ENCODE measurements around the gene ARPC5L.

The ARPC5L gene

GRCh38 chr9:124820698-124821623, 41.0 kb upstream of the ARPC5L start:
- Histone ChIP-seq H3K27me3 (ENCODE audit: control insufficient read depth in 1 of 2, insufficient read depth in 1 of 2, low read length in 2 of 2) (no peaks in the 10 kb centered on the region), H3K23ac (ENCODE audit: low read length in 2 of 2) (no peak overlapping the region), H3K9ac (ENCODE audit: low read length) (no peak overlapping the region), H2AK5ac (ENCODE audit: low read length, severe bottlenecking) (no peak overlapping the region), H2BK5ac (ENCODE audit: low read depth, low read length, poor library complexity, severe bottlenecking) (no peak overlapping the region), H3K27ac (ENCODE audit: low read length, poor library complexity, severe bottlenecking) (no peak overlapping the region), H3K36me3 (ENCODE audit: control insufficient read depth in 1 of 2, insufficient read depth in 2 of 2, low read depth in 1 of 2, low read length in 2 of 2) (no peaks in the 10 kb centered on the region), H3K9me3 (ENCODE audit: control insufficient read depth, low read length) (no peaks in the 10 kb centered on the region), H3K14ac (ENCODE audit: low read length in 2 of 2) (no peak overlapping the region), H3K4ac (ENCODE audit: low read depth in 1 of 2, low read length in 2 of 2) (no peak overlapping the region), H4K91ac (ENCODE audit: low read length) (no peak overlapping the region), H4K8ac (ENCODE audit: low read length) (no peak overlapping the region), H2AFZ (ENCODE audit: low read depth, low read length) (no peak overlapping the region), H3K18ac (ENCODE audit: low read depth in 1 of 2, low read length in 2 of 2) (no peak overlapping the region), H3K4me3 (ENCODE audit: insufficient read depth in 1 of 2, low read depth in 1 of 2, low read length in 2 of 2) (no peak overlapping the region), H3K4me1 (ENCODE audit: control insufficient read depth, insufficient read depth, low read depth, low read length) (peaks cover 9% of the 10 kb centered on the region), H3K79me1 (replicated peaks; ENCODE audit: low read length, poor library complexity, severe bottlenecking) (no peaks in the 10 kb centered on the region), H2BK15ac (ENCODE audit: low read depth, poor library complexity, severe bottlenecking) (no peak overlapping the region), H2BK12ac (ENCODE audit: low read length in 2 of 2) (no peak overlapping the region), H2BK120ac (ENCODE audit: low read depth, low read length) (no peak overlapping the region), H3K4me2 (ENCODE audit: low read length, poor library complexity, severe bottlenecking) (no peak overlapping the region)
- 86% methylated on average over 11 of the region's 12 CpGs for WGBS
- no peak for DNase-seq

- H2AFZ ChIP-seq (ENCODE audit: low read depth, low read length) = no peak overlapping the region
- no peak overlapping the region for H3K27ac ChIP-seq (ENCODE audit: low read length, poor library complexity, severe bottlenecking)
- H3K9me3 ChIP-seq (ENCODE audit: control insufficient read depth, low read length) = no peaks in the 10 kb centered on the region
- H3K79me1 ChIP-seq (replicated peaks; ENCODE audit: low read length, poor library complexity, severe bottlenecking) = no peaks in the 10 kb centered on the region
- WGBS = 76% methylated on average over 1 of the region's 2 CpGs
- H3K36me3 ChIP-seq (ENCODE audit: control insufficient read depth in 1 of 2, insufficient read depth in 2 of 2, low read depth in 1 of 2, low read length in 2 of 2) = no peaks in the 10 kb centered on the region
- no peaks in the 10 kb centered on the region for H3K27me3 ChIP-seq (ENCODE audit: control insufficient read depth in 1 of 2, insufficient read depth in 1 of 2, low read length in 2 of 2)
- H3K4me2 ChIP-seq (ENCODE audit: low read length, poor library complexity, severe bottlenecking) = no peak overlapping the region
- no peak for DNase-seq
- no peak overlapping the region for H3K23ac ChIP-seq (ENCODE audit: low read length in 2 of 2)
- no peak overlapping the region for H2BK15ac ChIP-seq (ENCODE audit: low read depth, poor library complexity, severe bottlenecking)
- no peak overlapping the region for H2BK12ac ChIP-seq (ENCODE audit: low read length in 2 of 2)
- no peak overlapping the region for H3K14ac ChIP-seq (ENCODE audit: low read length in 2 of 2)
- H2AK5ac ChIP-seq (ENCODE audit: low read length, severe bottlenecking) = no peak overlapping the region
- H3K9ac ChIP-seq (ENCODE audit: low read length) = peak overlapping the region; percentile 1
- H2BK5ac ChIP-seq (ENCODE audit: low read depth, low read length, poor library complexity, severe bottlenecking) = no peak overlapping the region
- peaks cover 9% of the 10 kb centered on the region for H3K4me1 ChIP-seq (ENCODE audit: control insufficient read depth, insufficient read depth, low read depth, low read length)
- no peak overlapping the region for H3K18ac ChIP-seq (ENCODE audit: low read depth in 1 of 2, low read length in 2 of 2)
- no peak overlapping the region for H2BK120ac ChIP-seq (ENCODE audit: low read depth, low read length)
- H3K4ac ChIP-seq (ENCODE audit: low read depth in 1 of 2, low read length in 2 of 2) = no peak overlapping the region
- no peak overlapping the region for H4K91ac ChIP-seq (ENCODE audit: low read length)
- no peak overlapping the region for H4K8ac ChIP-seq (ENCODE audit: low read length)
- no peak overlapping the region for H3K4me3 ChIP-seq (ENCODE audit: insufficient read depth in 1 of 2, low read depth in 1 of 2, low read length in 2 of 2)
Measured at GRCh38 chr9:124828489-124829333, 33.2 kb upstream of the ARPC5L start.

- peak overlapping the region; percentile 1 for H3K9ac ChIP-seq (ENCODE audit: low read length)
- H4K91ac ChIP-seq (ENCODE audit: low read length) = no peak overlapping the region
- H3K4me1 ChIP-seq (ENCODE audit: control insufficient read depth, insufficient read depth, low read depth, low read length) = peaks cover 10% of the 10 kb centered on the region
- no peak overlapping the region for H3K14ac ChIP-seq (ENCODE audit: low read length in 2 of 2)
- H3K4me2 ChIP-seq (ENCODE audit: low read length, poor library complexity, severe bottlenecking) = no peak overlapping the region
- H3K18ac ChIP-seq (ENCODE audit: low read depth in 1 of 2, low read length in 2 of 2) = no peak overlapping the region
- no peak overlapping the region for H2BK120ac ChIP-seq (ENCODE audit: low read depth, low read length)
- no peak overlapping the region for H2BK5ac ChIP-seq (ENCODE audit: low read depth, low read length, poor library complexity, severe bottlenecking)
- no peak overlapping the region for H4K8ac ChIP-seq (ENCODE audit: low read length)
- H3K9me3 ChIP-seq (ENCODE audit: control insufficient read depth, low read length) = no peaks in the 10 kb centered on the region
- no peak overlapping the region for H3K27ac ChIP-seq (ENCODE audit: low read length, poor library complexity, severe bottlenecking)
- no peak overlapping the region for H3K4ac ChIP-seq (ENCODE audit: low read depth in 1 of 2, low read length in 2 of 2)
- H3K79me1 ChIP-seq (replicated peaks; ENCODE audit: low read length, poor library complexity, severe bottlenecking) = no peaks in the 10 kb centered on the region
- WGBS = 46% methylated on average over 5 of the region's 5 CpGs
- H2AFZ ChIP-seq (ENCODE audit: low read depth, low read length) = no peak overlapping the region
- no peak overlapping the region for H3K23ac ChIP-seq (ENCODE audit: low read length in 2 of 2)
- no peak overlapping the region for H2AK5ac ChIP-seq (ENCODE audit: low read length, severe bottlenecking)
- no peak overlapping the region for H2BK15ac ChIP-seq (ENCODE audit: low read depth, poor library complexity, severe bottlenecking)
- H2BK12ac ChIP-seq (ENCODE audit: low read length in 2 of 2) = no peak overlapping the region
- H3K27me3 ChIP-seq (ENCODE audit: control insufficient read depth in 1 of 2, insufficient read depth in 1 of 2, low read length in 2 of 2) = no peaks in the 10 kb centered on the region
- DNase-seq = no peak
- H3K36me3 ChIP-seq (ENCODE audit: control insufficient read depth in 1 of 2, insufficient read depth in 2 of 2, low read depth in 1 of 2, low read length in 2 of 2) = no peaks in the 10 kb centered on the region
- H3K4me3 ChIP-seq (ENCODE audit: insufficient read depth in 1 of 2, low read depth in 1 of 2, low read length in 2 of 2) = no peak overlapping the region
Measured at GRCh38 chr9:124829334-124829669, 32.6 kb upstream of the ARPC5L start.

GRCh38 chr9:124830593-124830992, 31.3 kb upstream of the ARPC5L start:
- 68% methylated on average over 4 of the region's 4 CpGs for WGBS
- Histone ChIP-seq H3K9ac (ENCODE audit: low read length) (no peak overlapping the region), H2AK5ac (ENCODE audit: low read length, severe bottlenecking) (no peak overlapping the region)

More at GRCh38 chr9:124830593-124830992, 31.3 kb upstream of the ARPC5L start:
- Histone ChIP-seq H3K36me3 (ENCODE audit: control insufficient read depth in 1 of 2, insufficient read depth in 2 of 2, low read depth in 1 of 2, low read length in 2 of 2) (no peaks in the 10 kb centered on the region), H3K27ac (ENCODE audit: low read length, poor library complexity, severe bottlenecking) (no peak overlapping the region), H3K18ac (ENCODE audit: low read depth in 1 of 2, low read length in 2 of 2) (no peak overlapping the region), H2BK15ac (ENCODE audit: low read depth, poor library complexity, severe bottlenecking) (no peak overlapping the region), H2AFZ (ENCODE audit: low read depth, low read length) (no peak overlapping the region), H4K8ac (ENCODE audit: low read length) (no peak overlapping the region), H4K91ac (ENCODE audit: low read length) (no peak overlapping the region), H2BK5ac (ENCODE audit: low read depth, low read length, poor library complexity, severe bottlenecking) (no peak overlapping the region), H2BK120ac (ENCODE audit: low read depth, low read length) (no peak overlapping the region), H3K4ac (ENCODE audit: low read depth in 1 of 2, low read length in 2 of 2) (no peak overlapping the region), H3K4me2 (ENCODE audit: low read length, poor library complexity, severe bottlenecking) (no peak overlapping the region), H3K79me1 (replicated peaks; ENCODE audit: low read length, poor library complexity, severe bottlenecking) (no peaks in the 10 kb centered on the region), H3K4me3 (ENCODE audit: insufficient read depth in 1 of 2, low read depth in 1 of 2, low read length in 2 of 2) (no peak overlapping the region), H3K23ac (ENCODE audit: low read length in 2 of 2) (no peak overlapping the region), H3K14ac (ENCODE audit: low read length in 2 of 2) (no peak overlapping the region), H3K27me3 (ENCODE audit: control insufficient read depth in 1 of 2, insufficient read depth in 1 of 2, low read length in 2 of 2) (no peaks in the 10 kb centered on the region), H3K4me1 (ENCODE audit: control insufficient read depth, insufficient read depth, low read depth, low read length) (peaks cover 22% of the 10 kb centered on the region), H3K9me3 (ENCODE audit: control insufficient read depth, low read length) (no peaks in the 10 kb centered on the region), H2BK12ac (ENCODE audit: low read length in 2 of 2) (no peak overlapping the region)
- DNase-seq = no peak

Measured in mesenchymal stem cell (in vitro differentiated cells and primary cell).